ENCODE results near the gene PDK2. TPM values are rescaled to one million over a fixed set of nuclear protein-coding genes. Genes with fewer than 3 reads are reported as not detected.

Gene PDK2
- total and polyA plus RNA-seq, 2 donors (not counting 1 experiment from before 2014, with no cell fraction given), result 19.2 to 41.0 TPM

DNA sequence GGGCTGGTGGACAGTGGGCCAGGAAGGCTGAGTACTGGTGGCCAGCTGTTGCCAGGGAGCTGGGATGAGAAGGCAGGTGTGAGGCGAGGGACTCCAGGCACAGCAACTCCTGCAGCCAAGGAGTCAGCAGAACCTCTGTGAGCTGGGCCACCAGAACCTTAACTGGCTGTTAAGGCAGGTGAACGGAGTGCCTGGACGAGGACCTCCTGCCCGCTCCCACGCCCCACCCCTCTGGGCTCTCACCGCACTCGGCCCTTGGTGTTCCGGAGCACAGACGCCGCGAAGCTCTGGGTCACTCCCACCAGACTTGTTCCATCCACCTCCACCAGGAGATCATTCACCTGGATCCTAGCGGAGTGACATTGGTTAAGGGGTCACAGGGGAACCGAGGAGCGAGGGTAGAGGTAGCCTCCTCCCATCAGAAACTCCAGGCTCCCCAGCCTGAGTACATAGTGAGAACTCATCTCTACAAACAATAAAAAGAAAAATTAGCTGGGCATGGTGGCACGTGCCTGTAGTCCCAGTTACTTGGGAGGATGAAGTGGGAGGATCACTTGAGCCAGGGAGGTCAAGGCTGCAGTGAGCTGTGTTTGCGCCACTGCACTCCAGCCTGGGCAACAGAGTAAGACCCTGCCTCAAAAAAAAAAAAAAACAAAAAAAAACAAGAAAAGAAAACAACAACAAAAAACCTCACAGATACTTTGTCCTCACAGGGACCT lies 46.0 kb downstream of the PDK2 start:
- H3K9ac ChIP-seq (ENCODE audit: insufficient read depth, low read length), result no peak overlapping the region
- H3K9me3 ChIP-seq (ENCODE audit: control insufficient read depth, insufficient read depth, low read depth, low read length), result no peaks in the 10 kb centered on the region
- no peak for TF ChIP-seq CTCF (conservative IDR thresholded peaks at IDR 0.05 in 1 of 2, IDR thresholded peaks at IDR 0.05 in 1 of 2; ENCODE audit: low read depth in 1 of 2, low read length in 2 of 2)
- TF ChIP-seq EZH2 (IDR thresholded peaks at IDR 0.05; ENCODE audit: low read length, missing control alignments), result no peak
- H3K79me2 ChIP-seq (ENCODE audit: control insufficient read depth, insufficient read depth, low read length), result peaks cover 40% of the 10 kb centered on the region
- H3K4me2 ChIP-seq (ENCODE audit: extremely low read depth, insufficient read depth, low read length), result no peak overlapping the region
- no peak for DNase-seq (ENCODE audit: low read depth in 2 of 2)
- no peaks in the 10 kb centered on the region for H4K20me1 ChIP-seq (ENCODE audit: control insufficient read depth, extremely low read depth, insufficient read depth, low read length)
- H3K4me3 ChIP-seq (replicated peaks in 1 of 4; ENCODE audit: control extremely low read depth in 1 of 4, insufficient read depth in 1 of 4, low read depth in 3 of 4, low read length in 4 of 4), result no peak overlapping the region
- no peaks in the 10 kb centered on the region for H3K27me3 ChIP-seq (ENCODE audit: control insufficient read depth, insufficient read depth, low read length)
- peaks cover 12% of the 10 kb centered on the region for H3K4me1 ChIP-seq (ENCODE audit: control insufficient read depth, extremely low read depth, insufficient read depth, low read length)
- H3K36me3 ChIP-seq (ENCODE audit: control insufficient read depth, insufficient read depth, low read length), result peaks cover 56% of the 10 kb centered on the region
- no peak overlapping the region for H2AFZ ChIP-seq (ENCODE audit: low read length)
- no peak overlapping the region for H3K27ac ChIP-seq (ENCODE audit: insufficient read depth, low read length)

- H2AFZ ChIP-seq (ENCODE audit: low read length), result no peak overlapping the region
- no peak overlapping the region for H3K4me2 ChIP-seq (ENCODE audit: extremely low read depth, insufficient read depth, low read length)
- no peak overlapping the region for H3K4me3 ChIP-seq (replicated peaks in 1 of 4; ENCODE audit: control extremely low read depth in 1 of 4, insufficient read depth in 1 of 4, low read depth in 3 of 4, low read length in 4 of 4)
- TF ChIP-seq EZH2 (IDR thresholded peaks at IDR 0.05; ENCODE audit: low read length, missing control alignments) (no peak), CTCF (conservative IDR thresholded peaks at IDR 0.05 in 1 of 2, IDR thresholded peaks at IDR 0.05 in 1 of 2; ENCODE audit: low read depth in 1 of 2, low read length in 2 of 2) (no peak)
- H3K4me1 ChIP-seq (ENCODE audit: control insufficient read depth, extremely low read depth, insufficient read depth, low read length), result peaks cover 17% of the 10 kb centered on the region
- H3K27ac ChIP-seq (ENCODE audit: insufficient read depth, low read length), result no peak overlapping the region
- no peaks in the 10 kb centered on the region for H3K9me3 ChIP-seq (ENCODE audit: control insufficient read depth, insufficient read depth, low read depth, low read length)
- H3K9ac ChIP-seq (ENCODE audit: insufficient read depth, low read length), result no peak overlapping the region
- H3K79me2 ChIP-seq (ENCODE audit: control insufficient read depth, insufficient read depth, low read length), result peaks cover 45% of the 10 kb centered on the region
- no peaks in the 10 kb centered on the region for H4K20me1 ChIP-seq (ENCODE audit: control insufficient read depth, extremely low read depth, insufficient read depth, low read length)
- no peak for DNase-seq (ENCODE audit: low read depth in 2 of 2)
- peaks cover 59% of the 10 kb centered on the region for H3K36me3 ChIP-seq (ENCODE audit: control insufficient read depth, insufficient read depth, low read length)
- no peaks in the 10 kb centered on the region for H3K27me3 ChIP-seq (ENCODE audit: control insufficient read depth, insufficient read depth, low read length)
Observed at GRCh38 chr17:50141745-50142110, 46.6 kb downstream of the PDK2 start.

- no peaks in the 10 kb centered on the region for H3K9me3 ChIP-seq (ENCODE audit: control insufficient read depth, insufficient read depth, low read depth, low read length)
- no peaks in the 10 kb centered on the region for H3K27me3 ChIP-seq (ENCODE audit: control insufficient read depth, insufficient read depth, low read length)
- no peak overlapping the region for H3K9ac ChIP-seq (ENCODE audit: insufficient read depth, low read length)
- H2AFZ ChIP-seq (ENCODE audit: low read length), result no peak overlapping the region
- peaks cover 22% of the 10 kb centered on the region for H3K4me1 ChIP-seq (ENCODE audit: control insufficient read depth, extremely low read depth, insufficient read depth, low read length)
- H3K4me2 ChIP-seq (ENCODE audit: extremely low read depth, insufficient read depth, low read length), result no peak overlapping the region
- no peaks in the 10 kb centered on the region for H4K20me1 ChIP-seq (ENCODE audit: control insufficient read depth, extremely low read depth, insufficient read depth, low read length)
- no peak for TF ChIP-seq EZH2 (IDR thresholded peaks at IDR 0.05; ENCODE audit: low read length, missing control alignments)
- no peak for TF ChIP-seq CTCF (conservative IDR thresholded peaks at IDR 0.05 in 1 of 2, IDR thresholded peaks at IDR 0.05 in 1 of 2; ENCODE audit: low read depth in 1 of 2, low read length in 2 of 2)
- H3K27ac ChIP-seq (ENCODE audit: insufficient read depth, low read length), result no peak overlapping the region
- H3K79me2 ChIP-seq (ENCODE audit: control insufficient read depth, insufficient read depth, low read length), result peaks cover 64% of the 10 kb centered on the region
- no peak for DNase-seq (ENCODE audit: low read depth in 2 of 2)
- H3K4me3 ChIP-seq (replicated peaks in 1 of 4; ENCODE audit: control extremely low read depth in 1 of 4, insufficient read depth in 1 of 4, low read depth in 3 of 4, low read length in 4 of 4), result no peak overlapping the region
- peaks cover 45% of the 10 kb centered on the region for H3K36me3 ChIP-seq (ENCODE audit: control insufficient read depth, insufficient read depth, low read length)
Observed at GRCh38 chr17:50143461-50144176, 48.5 kb downstream of the PDK2 start.

Data from fibroblast of lung (primary cell).